ENCODE measurements around the gene GRIK4.

The GRIK4 gene

DNA sequence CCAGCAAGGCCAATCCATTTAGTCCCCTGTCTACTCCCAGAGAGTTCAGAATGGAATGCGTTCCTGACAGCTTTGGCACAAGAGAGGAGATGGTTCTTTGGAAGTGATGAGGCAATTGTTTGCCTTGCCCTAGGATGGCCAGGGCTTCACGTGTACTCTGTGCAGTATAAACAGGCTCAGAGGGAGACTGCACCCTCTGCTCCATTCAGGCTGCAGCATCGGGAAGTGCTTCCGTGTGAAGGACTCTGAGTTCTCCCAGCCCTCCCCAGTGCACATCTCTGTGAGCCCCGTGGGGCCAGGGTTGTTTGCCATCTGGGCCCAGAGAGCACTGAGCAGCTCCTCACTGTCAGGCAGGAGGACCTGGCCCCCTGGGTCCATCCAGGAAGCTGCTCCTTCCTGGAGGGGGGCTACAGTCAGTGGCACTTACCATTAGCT lies 297.1 kb downstream of the GRIK4 start:
- H3K4me3 ChIP-seq (ENCODE audit: low read length) = no peak overlapping the region
- H3K36me3 ChIP-seq (ENCODE audit: insufficient read depth, low read depth, low read length) = no peaks in the 10 kb centered on the region
- H3K27me3 ChIP-seq (ENCODE audit: insufficient read depth, low read length) = no peaks in the 10 kb centered on the region
- H3K4me1 ChIP-seq (ENCODE audit: insufficient read depth, low read length) = peaks cover 8% of the 10 kb centered on the region; the same call in 1 of the 2 replicates
- no peak overlapping the region for H3K9ac ChIP-seq (ENCODE audit: low read depth, low read length)
- no peaks in the 10 kb centered on the region for H3K9me3 ChIP-seq (ENCODE audit: insufficient read depth, low read depth, low read length)
- H3K27ac ChIP-seq (ENCODE audit: low read length) = no peak overlapping the region

DNA sequence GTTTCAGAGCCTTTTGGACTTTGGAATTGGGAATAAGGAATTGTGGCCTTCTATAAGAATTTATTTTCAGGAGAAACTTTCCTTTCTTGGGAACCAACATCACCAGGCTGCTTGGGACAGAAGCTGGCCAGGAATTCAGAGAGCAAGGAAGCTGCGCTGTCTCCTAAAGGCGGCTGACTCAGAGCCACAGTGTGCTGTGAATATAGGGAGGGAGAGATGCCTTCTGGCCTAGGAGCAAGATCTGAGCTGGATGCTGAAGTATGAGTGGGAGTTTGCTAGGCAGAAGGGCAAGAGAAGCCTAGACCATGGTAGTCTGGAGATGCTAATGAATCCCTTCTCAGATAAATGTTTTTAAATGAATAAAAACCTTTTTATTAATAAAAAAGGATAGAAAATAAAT lies 298.7 kb downstream of the GRIK4 start:
- Histone ChIP-seq H3K9ac (ENCODE audit: low read depth, low read length) (no peak overlapping the region), H3K27ac (ENCODE audit: low read length) (no peak overlapping the region), H3K4me1 (ENCODE audit: insufficient read depth, low read length) (peaks cover 8% of the 10 kb centered on the region; the same call in 1 of the 2 replicates), H3K9me3 (ENCODE audit: insufficient read depth, low read depth, low read length) (no peaks in the 10 kb centered on the region), H3K4me3 (ENCODE audit: low read length) (no peak overlapping the region), H3K36me3 (ENCODE audit: insufficient read depth, low read depth, low read length) (no peaks in the 10 kb centered on the region), H3K27me3 (ENCODE audit: insufficient read depth, low read length) (no peaks in the 10 kb centered on the region)

DNA sequence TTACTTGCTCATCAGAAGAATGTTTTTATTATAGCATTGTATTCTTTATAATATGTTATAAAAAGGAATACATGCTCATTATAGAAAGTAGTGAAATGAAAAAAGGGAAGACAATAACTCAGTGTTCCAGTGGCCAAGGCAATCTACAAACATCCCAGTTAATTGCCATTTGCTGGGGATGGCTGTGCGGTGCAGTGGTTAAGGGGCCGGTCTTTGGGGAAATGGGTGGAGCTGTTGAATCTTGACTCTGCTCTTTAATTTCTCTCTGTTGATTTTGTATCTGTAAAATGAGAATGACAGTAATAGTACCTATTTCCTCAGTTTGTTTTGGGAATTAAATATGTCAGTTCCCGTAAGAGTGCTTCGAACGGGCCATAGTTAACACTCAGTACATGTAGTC lies 299.7 kb downstream of the GRIK4 start:
- no peak overlapping the region for H3K9ac ChIP-seq (ENCODE audit: low read depth, low read length)
- H3K36me3 ChIP-seq (ENCODE audit: insufficient read depth, low read depth, low read length) = no peaks in the 10 kb centered on the region
- H3K9me3 ChIP-seq (ENCODE audit: insufficient read depth, low read depth, low read length) = no peaks in the 10 kb centered on the region
- H3K27ac ChIP-seq (ENCODE audit: low read length) = no peak overlapping the region
- H3K4me3 ChIP-seq (ENCODE audit: low read length) = no peak overlapping the region
- no peaks in the 10 kb centered on the region for H3K27me3 ChIP-seq (ENCODE audit: insufficient read depth, low read length)
- peaks cover 8% of the 10 kb centered on the region; the same call in 1 of the 2 replicates for H3K4me1 ChIP-seq (ENCODE audit: insufficient read depth, low read length)

DNA sequence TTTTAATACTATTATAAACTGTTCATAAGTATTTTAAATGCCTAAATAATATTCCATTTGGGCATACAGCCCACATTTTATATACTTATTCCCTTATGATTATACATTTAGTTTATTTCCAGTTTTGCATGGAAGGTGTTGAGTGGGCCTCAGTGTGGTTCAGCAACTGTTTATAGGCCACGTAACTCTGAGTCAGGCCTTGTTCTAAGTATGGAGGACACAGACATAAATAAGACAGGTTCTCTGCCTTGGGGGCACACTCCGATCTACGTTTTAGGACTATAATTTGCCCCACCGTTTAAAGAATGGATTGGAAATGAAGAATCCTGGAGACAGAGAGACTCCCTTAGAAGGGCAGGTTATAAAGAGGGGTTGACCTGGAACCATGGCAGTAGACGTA lies 300.2 kb downstream of the GRIK4 start:
- no peaks in the 10 kb centered on the region for H3K9me3 ChIP-seq (ENCODE audit: insufficient read depth, low read depth, low read length)
- H3K36me3 ChIP-seq (ENCODE audit: insufficient read depth, low read depth, low read length) = no peaks in the 10 kb centered on the region
- H3K4me1 ChIP-seq (ENCODE audit: insufficient read depth, low read length) = peaks cover 8% of the 10 kb centered on the region; the same call in 1 of the 2 replicates
- no peak overlapping the region for H3K27ac ChIP-seq (ENCODE audit: low read length)
- H3K27me3 ChIP-seq (ENCODE audit: insufficient read depth, low read length) = no peaks in the 10 kb centered on the region
- no peak overlapping the region for H3K9ac ChIP-seq (ENCODE audit: low read depth, low read length)
- no peak overlapping the region for H3K4me3 ChIP-seq (ENCODE audit: low read length)

DNA sequence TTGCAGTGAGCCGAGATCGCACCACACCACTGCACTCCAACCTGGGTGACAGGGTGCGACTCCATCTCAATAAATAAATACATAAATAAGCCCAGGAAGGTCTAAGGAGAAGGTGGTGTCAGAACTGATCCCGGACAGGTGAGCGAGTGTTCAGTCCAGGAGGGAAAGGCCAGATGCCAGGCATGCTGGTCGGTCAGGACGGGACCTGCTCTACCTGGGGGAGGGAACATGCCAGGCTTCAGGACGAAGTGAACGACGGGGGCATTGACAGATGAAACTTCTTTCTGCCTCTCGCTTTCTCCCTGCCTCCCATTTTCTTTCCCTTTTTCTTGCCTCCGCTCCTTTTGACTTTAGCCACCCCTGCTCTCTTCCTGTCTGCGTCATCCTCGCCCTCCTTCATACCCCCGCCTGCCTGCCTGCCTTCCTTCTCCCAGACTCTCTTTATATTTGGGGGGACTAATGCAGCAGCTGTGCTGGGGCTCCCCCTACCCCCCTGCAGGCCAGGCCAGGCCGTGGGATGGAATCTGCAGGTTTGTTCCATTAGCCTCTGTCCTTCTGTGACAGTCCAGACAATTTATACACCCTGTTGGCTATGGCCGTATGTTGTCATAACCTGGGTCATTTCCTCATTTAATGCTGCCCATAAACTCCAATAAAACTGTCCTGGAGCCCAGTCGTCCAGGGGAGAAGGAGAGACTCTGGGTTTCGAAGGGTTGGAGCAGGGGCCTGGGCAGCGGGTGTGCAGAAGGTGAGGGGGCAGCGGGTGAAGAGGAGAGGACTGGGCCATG lies 303.2 kb downstream of the GRIK4 start:
- no peak overlapping the region for H3K9ac ChIP-seq (ENCODE audit: low read depth, low read length)
- H3K4me1 ChIP-seq (ENCODE audit: insufficient read depth, low read length) = no peaks in the 10 kb centered on the region
- no peak overlapping the region for H3K4me3 ChIP-seq (ENCODE audit: low read length)
- H3K9me3 ChIP-seq (ENCODE audit: insufficient read depth, low read depth, low read length) = no peaks in the 10 kb centered on the region
- no peaks in the 10 kb centered on the region for H3K27me3 ChIP-seq (ENCODE audit: insufficient read depth, low read length)
- H3K36me3 ChIP-seq (ENCODE audit: insufficient read depth, low read depth, low read length) = no peaks in the 10 kb centered on the region
- no peak overlapping the region for H3K27ac ChIP-seq (ENCODE audit: low read length)

DNA sequence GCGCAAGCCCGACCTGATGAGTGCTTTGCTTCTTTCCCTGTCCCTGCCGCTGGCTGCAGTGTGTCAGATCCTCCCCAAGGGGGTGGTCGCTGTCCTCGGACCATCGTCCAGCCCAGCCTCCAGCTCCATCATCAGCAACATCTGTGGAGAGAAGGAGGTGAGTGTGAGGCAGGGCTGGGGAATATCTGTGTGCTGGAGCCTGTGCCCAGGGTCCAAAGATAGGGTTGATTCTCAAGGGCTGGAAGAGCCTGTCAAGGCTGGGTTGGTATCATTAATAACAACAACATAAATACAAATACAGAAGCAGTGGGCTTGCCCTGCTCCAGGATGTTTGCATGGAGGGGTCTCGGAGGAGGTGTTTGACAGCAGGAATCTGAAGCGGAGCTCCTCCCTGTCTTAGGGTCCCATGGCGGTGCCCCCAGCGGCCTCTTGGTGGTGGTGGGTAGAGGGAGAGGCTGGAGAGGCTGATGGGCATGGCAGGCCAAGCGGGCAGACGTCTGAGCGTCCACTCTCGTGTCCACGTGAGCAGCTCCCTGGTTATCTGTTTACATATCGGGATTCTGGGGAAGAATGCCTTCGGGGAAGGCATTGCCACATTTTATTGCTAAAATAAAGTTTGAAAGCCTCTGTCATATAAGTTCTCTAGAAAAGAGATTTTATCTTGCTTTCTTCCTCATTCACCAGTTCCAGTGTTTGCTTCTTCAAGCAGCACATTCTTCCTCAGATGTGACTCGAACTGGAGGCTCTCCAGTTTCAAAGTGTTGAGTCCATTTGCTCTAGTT lies 304.0 kb downstream of the GRIK4 start:
- H3K27ac ChIP-seq (ENCODE audit: low read length) = no peak overlapping the region

DNA sequence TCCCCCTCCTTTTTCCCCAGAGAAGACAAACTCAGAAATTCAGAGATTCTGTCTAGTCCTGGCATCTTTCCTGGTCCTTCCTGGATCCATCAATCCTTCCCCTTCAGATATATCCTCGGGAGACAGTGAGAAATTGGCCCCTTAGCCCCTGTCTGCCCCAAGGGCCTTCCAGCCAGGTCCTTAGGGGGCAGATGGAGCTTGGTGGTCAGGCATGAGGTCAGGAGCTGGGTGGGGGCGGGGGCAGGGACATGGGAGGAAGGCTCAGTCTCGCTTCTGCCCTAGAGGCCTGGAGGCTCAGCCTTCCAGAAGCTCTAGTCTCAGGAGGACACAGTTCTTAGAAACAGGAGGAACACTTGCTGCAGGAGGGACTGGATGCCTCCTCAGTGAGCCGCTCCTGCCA lies 304.6 kb downstream of the GRIK4 start:
- no peak overlapping the region for H3K27ac ChIP-seq (ENCODE audit: low read length)
- H3K9me3 ChIP-seq (ENCODE audit: insufficient read depth, low read depth, low read length) = no peaks in the 10 kb centered on the region
- no peaks in the 10 kb centered on the region for H3K36me3 ChIP-seq (ENCODE audit: insufficient read depth, low read depth, low read length)
- H3K27me3 ChIP-seq (ENCODE audit: insufficient read depth, low read length) = no peaks in the 10 kb centered on the region
- H3K4me3 ChIP-seq (ENCODE audit: low read length) = no peak overlapping the region
- H3K9ac ChIP-seq (ENCODE audit: low read depth, low read length) = no peak overlapping the region
- H3K4me1 ChIP-seq (ENCODE audit: insufficient read depth, low read length) = no peaks in the 10 kb centered on the region

More for the DNA sequence above, 304.0 kb downstream of the GRIK4 start:
- Histone ChIP-seq H3K9ac (ENCODE audit: low read depth, low read length) (no peak overlapping the region), H3K36me3 (ENCODE audit: insufficient read depth, low read depth, low read length) (no peaks in the 10 kb centered on the region), H3K4me1 (ENCODE audit: insufficient read depth, low read length) (no peaks in the 10 kb centered on the region), H3K4me3 (ENCODE audit: low read length) (no peak overlapping the region), H3K9me3 (ENCODE audit: insufficient read depth, low read depth, low read length) (no peaks in the 10 kb centered on the region), H3K27me3 (ENCODE audit: insufficient read depth, low read length) (no peaks in the 10 kb centered on the region)

DNA sequence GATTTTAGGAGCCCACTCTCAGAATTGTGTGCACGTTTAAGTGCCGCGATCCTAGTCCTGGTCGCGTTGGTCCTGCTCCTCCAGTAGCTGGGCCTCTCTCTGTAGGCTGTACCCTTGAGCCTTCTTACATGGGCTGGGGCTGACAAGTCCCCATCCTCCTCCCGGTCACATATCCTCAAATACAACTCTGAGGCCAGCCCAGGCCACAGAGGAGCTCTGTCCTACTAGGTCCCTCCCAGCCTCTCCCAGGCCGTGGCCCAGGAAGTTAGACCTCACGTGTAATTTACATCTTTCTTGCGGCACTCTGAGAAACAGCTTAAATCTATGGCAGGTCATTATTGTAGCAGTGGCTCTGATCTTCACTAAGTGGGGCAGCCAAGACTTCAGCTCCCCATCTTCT lies 305.2 kb downstream of the GRIK4 start:
- Histone ChIP-seq H3K9ac (ENCODE audit: low read depth, low read length) (no peak overlapping the region), H3K4me3 (ENCODE audit: low read length) (no peak overlapping the region), H3K4me1 (ENCODE audit: insufficient read depth, low read length) (no peaks in the 10 kb centered on the region), H3K9me3 (ENCODE audit: insufficient read depth, low read depth, low read length) (no peaks in the 10 kb centered on the region), H3K27ac (ENCODE audit: low read length) (no peak overlapping the region), H3K27me3 (ENCODE audit: insufficient read depth, low read length) (no peaks in the 10 kb centered on the region), H3K36me3 (ENCODE audit: insufficient read depth, low read depth, low read length) (no peaks in the 10 kb centered on the region)

DNA sequence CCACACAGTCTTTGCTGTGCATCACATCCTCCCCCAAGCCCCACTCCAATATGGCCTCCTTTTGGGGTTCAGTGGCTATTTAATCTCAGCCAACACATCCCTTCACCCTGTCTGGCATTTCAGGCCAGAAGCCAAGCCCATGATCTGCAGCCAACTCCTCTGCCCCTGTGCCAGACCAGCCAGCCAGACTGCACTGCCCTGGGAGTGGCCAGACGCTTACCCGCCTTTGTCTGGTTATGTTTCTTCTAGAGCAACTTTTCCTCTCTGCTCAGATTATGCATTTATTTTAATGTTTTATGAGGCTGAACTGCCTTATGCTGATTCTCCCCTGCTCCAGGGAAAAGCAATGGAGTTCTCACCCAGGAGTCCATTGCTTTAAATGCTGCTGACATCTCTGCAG lies 305.6 kb downstream of the GRIK4 start:
- H3K27ac ChIP-seq (ENCODE audit: low read length) = no peak overlapping the region
- H3K9ac ChIP-seq (ENCODE audit: low read depth, low read length) = no peak overlapping the region
- H3K4me3 ChIP-seq (ENCODE audit: low read length) = no peak overlapping the region
- H3K36me3 ChIP-seq (ENCODE audit: insufficient read depth, low read depth, low read length) = no peaks in the 10 kb centered on the region
- no peaks in the 10 kb centered on the region for H3K27me3 ChIP-seq (ENCODE audit: insufficient read depth, low read length)
- H3K9me3 ChIP-seq (ENCODE audit: insufficient read depth, low read depth, low read length) = no peaks in the 10 kb centered on the region
- H3K4me1 ChIP-seq (ENCODE audit: insufficient read depth, low read length) = no peaks in the 10 kb centered on the region

DNA sequence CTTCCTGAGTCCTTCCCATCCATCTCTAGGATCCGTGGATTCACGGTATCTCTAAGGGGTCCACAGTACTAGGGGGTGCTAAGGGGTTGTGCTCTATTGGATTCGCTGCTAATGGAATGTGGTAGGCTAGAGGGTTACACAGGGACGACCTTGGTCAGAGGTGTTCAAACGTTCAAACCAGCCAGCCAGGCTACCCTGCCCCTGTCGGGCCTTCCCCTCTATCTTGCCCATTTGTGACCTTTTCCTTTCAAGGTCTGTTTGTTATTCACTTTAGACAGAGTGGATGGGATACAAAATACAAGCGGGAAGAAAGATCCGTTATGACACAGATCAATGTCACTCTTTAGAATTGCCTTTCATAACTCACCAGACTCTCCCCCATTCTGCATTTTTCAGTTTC lies 306.5 kb downstream of the GRIK4 start:
- no peak overlapping the region for H3K27ac ChIP-seq (ENCODE audit: low read length)
- H3K9ac ChIP-seq (ENCODE audit: low read depth, low read length) = no peak overlapping the region
- H3K9me3 ChIP-seq (ENCODE audit: insufficient read depth, low read depth, low read length) = no peaks in the 10 kb centered on the region
- H3K27me3 ChIP-seq (ENCODE audit: insufficient read depth, low read length) = no peaks in the 10 kb centered on the region
- no peaks in the 10 kb centered on the region for H3K36me3 ChIP-seq (ENCODE audit: insufficient read depth, low read depth, low read length)
- H3K4me3 ChIP-seq (ENCODE audit: low read length) = no peak overlapping the region
- H3K4me1 ChIP-seq (ENCODE audit: insufficient read depth, low read length) = no peaks in the 10 kb centered on the region

DNA sequence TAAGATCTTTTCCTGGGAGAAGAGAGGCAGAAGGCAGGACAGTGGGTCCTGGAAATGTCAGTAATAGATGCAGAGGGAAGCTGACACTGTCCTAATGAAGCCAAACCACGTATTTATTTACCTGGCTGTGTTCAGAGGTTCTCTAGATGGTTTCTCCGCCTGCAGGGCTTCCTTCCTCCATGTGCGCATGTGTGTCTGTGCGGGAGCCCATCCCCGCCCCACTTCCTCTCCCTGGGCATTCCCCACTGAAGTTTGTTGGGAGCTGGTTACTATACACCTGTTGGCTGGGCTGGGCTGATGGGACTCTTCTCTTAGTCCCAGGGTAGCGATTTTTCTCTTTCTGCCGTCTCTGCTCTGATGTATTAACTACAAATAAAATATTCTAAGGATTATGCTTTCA lies 307.5 kb downstream of the GRIK4 start:
- Histone ChIP-seq H3K27ac (ENCODE audit: low read length) (no peak overlapping the region), H3K4me1 (ENCODE audit: insufficient read depth, low read length) (no peaks in the 10 kb centered on the region), H3K9ac (ENCODE audit: low read depth, low read length) (no peak overlapping the region), H3K36me3 (ENCODE audit: insufficient read depth, low read depth, low read length) (no peaks in the 10 kb centered on the region), H3K4me3 (ENCODE audit: low read length) (no peak overlapping the region), H3K27me3 (ENCODE audit: insufficient read depth, low read length) (no peaks in the 10 kb centered on the region), H3K9me3 (ENCODE audit: insufficient read depth, low read depth, low read length) (no peaks in the 10 kb centered on the region)
